Heart right ventricle (tissue), 16 donors: ENCODE data around the gene SEMA4G. TPM values are rescaled to one million over a fixed set of nuclear protein-coding genes. Genes with fewer than 3 reads are reported as not detected.

Source experiments
- ATAC-seq, 8 donors: fragments of 200-7000 bp; cut with Tn5 transposase; one replicate each; pipeline ENCODE4 v1.9.1; 2020; ENCODE audit warnings: mild to moderate bottlenecking in 8 of 8, moderate library complexity in 8 of 8, moderate number of reproducible peaks in 1 of 8
- DNase-seq, 2 donors: peaks; one replicate each; pipeline ENCODE4 v3.0.0-alpha.2; 2020
- H3K27ac ChIP-seq, 10 donors: fragments of 200-600 bp; sonication (generic) in 2 of 10; one replicate each; pipeline versions ENCODE4 v1.5.0 to v1.8.0; 2020 to 2022; ENCODE audit warnings: mild to moderate bottlenecking in 3 of 10
- H3K27me3 ChIP-seq, 7 donors: fragments of 200-600 bp; one replicate each; pipeline ENCODE4 v1.8.0; 2021 to 2022; ENCODE audit warnings: mild to moderate bottlenecking in 2 of 7
- H3K36me3 ChIP-seq, 9 donors: fragments of 200-600 bp; sonication (generic) in 1 of 9; one replicate each; pipeline versions ENCODE4 v1.5.0 to v1.8.0; 2020 to 2022; ENCODE audit warnings: mild to moderate bottlenecking in 2 of 9
- H3K4me1 ChIP-seq, 9 donors: fragments of 200-600 bp; sonication (generic) in 1 of 9; one replicate each; pipeline versions ENCODE4 v1.5.0 to v1.8.0; 2020 to 2022; ENCODE audit warnings: mild to moderate bottlenecking in 4 of 9
- H3K4me3 ChIP-seq, 10 donors: fragments of 200-600 bp; sonication (generic) in 2 of 10; one replicate each; pipeline versions ENCODE4 v1.5.0 to v1.8.0; 2020 to 2022; ENCODE audit warnings: mild to moderate bottlenecking in 7 of 10, moderate library complexity in 2 of 10
- H3K9me3 ChIP-seq, 11 donors: fragments of 200-600 bp in 10 of 11; sonication (generic) in 2 of 11; one replicate each; pipeline versions ENCODE4 v1.5.0 to v1.8.0; 2013 to 2022; ENCODE audit warnings: mild to moderate bottlenecking in 2 of 11, control low read depth in 1 of 11, moderate library complexity in 1 of 11
- CTCF ChIP-seq, 9 donors: fragments of 200-600 bp; sonication (generic) in 2 of 9; IDR thresholded peaks; one replicate each; pipeline versions ENCODE4 v1.5.0 to v1.8.0; 2021 to 2022; ENCODE audit warnings: antibody characterized with exemption in 9 of 9, mild to moderate bottlenecking in 5 of 9, moderate library complexity in 1 of 9
- WGBS, 2 donors: extraction: QIAGEN DNeasy Blood & Tissue Kit; methylation state at CpG; one replicate each; pipeline ENCODE4 v1.1.7; 2013; ENCODE audit warnings: inconsistent platforms in 1 of 2; 5-methylcytosine and 5-hydroxymethylcytosine counted together
- intact Hi-C, 10 donors: fragments of 100-400 bp; cut with DNase I; formaldehyde crosslinking; loops; one replicate each; pipeline versions ENCODE4 v1.11.1 to v1.14.2; 2022
- polyA plus RNA-seq, 2 donors: library from polyadenylated mRNA; stranded (reverse); fragments of 200-250 nt; gene quantifications; one replicate each; pipeline ENCODE4 v1.2.3, GENCODE V29; 2013
- total RNA-seq, 10 donors: library from RNA; stranded (reverse); fragmentation: NEBNext Ultra II Directional in 3 of 10; extraction: Animal tissue kit (Norgen Biotek cat#: 25700) in 3 of 10; gene quantifications; one replicate each; pipeline versions ENCODE4 v1.2.1 to v1.2.4, GENCODE V29; 2021 to 2023
- donor health status: Arrhythmogenic right ventricular cardiomyopathy.
- donor health status: ischemic (EF 13 %, LVEDD 7.1; RV severe dilation, severe dysfunction).
- donor health status: healthy with polysubstance abuse.
- donor health status: DM: no; HTN: yes; CAD: no.
- donor health status: DM: no; HTN: no; CAD: no.
- donor health status: ischemic (EF 25% LVEDD 6.9; RV normal size, moderate dysfunction).
- donor health status: ischemic (EF 25% LVEDD 5.7; RV mildly dilated, moderate dysfunction).
- donor health status: healthy.
- donor health status: DM: yes; HTN: yes; CAD: no.
- donor health status: Ischemic cardiomyopathy.
- donor health status: ischemic (EF 35%, LVEDD 5.7; RV mildly dilated, moderate dysfunction).
- donor health status: nonischemic (EF 11% LVEDD 7.7; RV severe dilation, severe dysfunction).
- donor health status: DM: yes; HTN: yes; CAD: no.
- donor health status: PGD.
- donor health status: ischemic (EF 29% LVEDD 5.4; RV normal size, mild dysfunction).
- donor health status: nonischemic (EF 23%, LVEDD 6.1; RV moderate dilation, normal function).

The SEMA4G gene
- total and polyA plus RNA-seq, 12 donors, result 0.20 to 1.6 (median 0.80) TPM

GRCh38 chr10:100989088-100989487 is 19.8 kb downstream of the SEMA4G start:
- intact Hi-C loops, result loop anchor here in 2 of 10 donors (5.0 kb wide), 2 partner anchors 38 to 43 kb away; partner anchors contain the start of genes PDZD7 (in 1 of the 2) and SFXN3 (in 1 of the 2)

GRCh38 chr10:100993986-100994708 is 24.8 kb downstream of the SEMA4G start:
- Histone ChIP-seq H3K9me3 (no peaks in the 10 kb centered on the region), H3K27me3 (no peaks in the 10 kb centered on the region), H3K36me3 (peaks cover 0 to 48% (median 7%) of the 10 kb centered on the region in 9 donors), H3K27ac (no peak overlapping the region), H3K4me1 (peaks cover 4 to 30% (median 21%) of the 10 kb centered on the region in 9 donors), H3K4me3 (no peak overlapping the region)
- intact Hi-C loops, result loop anchor here in 8 of 10 donors (1.0 to 10.0 kb wide), 5 partner anchors 19 to 71 kb away; partner anchors contain the start of gene KAZALD1 (in 1 of the 8)
- ATAC-seq (no peak), DNase-seq (no peak)
- 58 to 61% methylated on average over 10 of the region's 10 CpGs for WGBS, 2 donors
- TF ChIP-seq CTCF (IDR thresholded peaks at IDR 0.05), result peak; percentile 56 to 82 (median 72)

More at GRCh38 chr10:100989088-100989487, 19.8 kb downstream of the SEMA4G start:
- TF ChIP-seq CTCF (IDR thresholded peaks at IDR 0.05), result no peak
- WGBS, 2 donors, result 85 to 89% methylated on average over 21 of the region's 21 CpGs
- DNase-seq (no peak), ATAC-seq (no peak)
- Histone ChIP-seq H3K4me3 (no peak overlapping the region), H3K27ac (no peak overlapping the region), H3K4me1 (peaks cover 12 to 34% (median 25%) of the 10 kb centered on the region in 9 donors), H3K27me3 (no peaks in the 10 kb centered on the region), H3K36me3 (peaks cover 0 to 62% (median 12%) of the 10 kb centered on the region in 9 donors), H3K9me3 (no peaks in the 10 kb centered on the region)

DNA sequence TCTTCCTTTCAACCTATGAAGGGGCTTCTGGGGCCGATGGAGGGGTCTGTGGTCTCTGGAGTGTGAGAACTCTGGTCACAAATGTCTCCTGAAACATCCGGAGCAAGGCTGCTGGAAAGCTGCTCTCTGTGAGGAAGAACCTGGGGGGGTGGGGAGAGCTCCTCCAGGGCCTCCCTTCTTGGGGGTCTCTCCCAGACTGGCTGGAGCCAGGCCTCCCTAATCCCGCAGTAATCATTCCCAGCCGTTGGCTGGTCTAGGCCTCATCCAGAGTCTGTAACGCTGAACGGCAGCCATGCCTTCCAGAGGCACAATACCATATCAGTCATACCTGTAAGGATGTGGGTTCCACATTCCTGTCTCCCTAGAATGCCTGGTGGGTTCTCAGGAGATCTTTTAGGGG is 25.9 kb downstream of the SEMA4G start:
- DNase-seq, result no peak
- Histone ChIP-seq H3K4me3 (no peak overlapping the region), H3K4me1 (peaks cover 4 to 31% (median 18%) of the 10 kb centered on the region in 9 donors), H3K9me3 (no peaks in the 10 kb centered on the region), H3K27me3 (no peaks in the 10 kb centered on the region), H3K27ac (no peak overlapping the region), H3K36me3 (peaks cover 0 to 40% (median 7%) of the 10 kb centered on the region in 9 donors)
- 53 to 65% methylated on average over 6 of the region's 6 CpGs for WGBS, 2 donors
- TF ChIP-seq CTCF (IDR thresholded peaks at IDR 0.05), result no peak
- no peak for ATAC-seq
- intact Hi-C loops, result loop anchor here in 6 of 10 donors (2.0 to 10.0 kb wide), 5 partner anchors 18 to 70 kb away; partner anchors contain the start of genes KAZALD1 (in 2 of the 6), PDZD7 (in 1 of the 6) and SFXN3 (in 1 of the 6)

DNA sequence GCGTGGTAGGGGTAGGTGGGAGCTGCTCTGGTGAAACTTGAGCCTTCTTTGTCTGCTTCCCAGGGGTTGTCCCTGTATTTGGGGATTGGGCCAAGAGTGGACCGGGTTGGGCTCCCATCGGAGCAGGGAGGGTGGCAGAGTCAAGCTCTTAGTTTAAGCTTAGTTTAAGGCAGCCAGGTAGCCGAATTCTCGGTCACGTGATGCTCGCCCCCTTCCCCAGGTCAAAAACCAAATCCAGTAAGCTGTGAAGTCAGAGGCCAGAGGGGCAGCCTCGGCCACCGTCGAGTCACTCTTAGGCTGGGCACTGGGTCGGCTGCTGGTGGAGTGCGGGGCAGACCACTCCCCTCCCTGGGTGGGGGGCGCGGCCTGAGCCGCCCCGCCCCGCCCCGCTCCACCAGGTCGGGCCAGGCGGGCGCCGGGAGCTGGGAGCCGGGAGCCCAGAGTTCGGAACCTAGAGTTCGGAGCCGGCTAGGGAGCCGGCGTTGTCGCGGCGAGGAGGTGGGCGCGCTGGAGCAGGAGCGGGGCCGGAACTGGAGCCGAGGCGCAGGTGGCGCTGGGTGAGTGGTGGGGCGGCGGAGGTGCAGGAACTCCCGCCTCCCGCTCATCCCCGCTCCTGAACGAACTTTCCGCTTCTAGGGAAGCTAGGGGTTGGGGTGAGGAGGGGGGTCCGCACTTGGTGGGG is 27.5 kb downstream of the SEMA4G start:
- Histone ChIP-seq H3K27me3 (no peaks in the 10 kb centered on the region), H3K27ac (peak overlapping the region; percentile 98 to 100 (median 100)), H3K9me3 (no peaks in the 10 kb centered on the region), H3K4me1 (peaks cover 7 to 45% (median 35%) of the 10 kb centered on the region in 9 donors), H3K36me3 (peaks cover 0 to 23% (median 0%) of the 10 kb centered on the region in 9 donors), H3K4me3 (peak overlapping the region; percentile 44 to 93 (median 85))
- TF ChIP-seq CTCF (IDR thresholded peaks at IDR 0.05), result no peak
- 5% methylated on average over 43 to 46 of the region's 46 CpGs for WGBS, 2 donors
- peak in 1 of 2 donors; percentile 48 for DNase-seq
- ATAC-seq, result peak in 1 of 8 donors; percentile 4
- intact Hi-C loops, result loop anchor here in 3 of 10 donors (1.0 to 10.0 kb wide), 5 partner anchors 16 to 68 kb away; partner anchors contain the start of genes KAZALD1 (in 2 of the 3), PDZD7 (in 1 of the 3) and SFXN3 (in 1 of the 3)
